Measurements from ENCODE around the gene RHOJ.

Gene RHOJ

GRCh38 chr14:63322472-63322871, 118.2 kb downstream of the RHOJ start:
- CTCF ChIA-PET: no interaction called here
- H3K27ac Mint-ChIP-seq: no peak overlapping the region
- H3K9me3 Mint-ChIP-seq: no peaks in the 10 kb centered on the region
- no peak overlapping the region for H3K4me3 Mint-ChIP-seq
- H3K27me3 Mint-ChIP-seq: no peaks in the 10 kb centered on the region
- DNase-seq: no peak
- H3K4me1 Mint-ChIP-seq: no peaks in the 10 kb centered on the region
- H3K36me3 Mint-ChIP-seq: no peaks in the 10 kb centered on the region

DNA sequence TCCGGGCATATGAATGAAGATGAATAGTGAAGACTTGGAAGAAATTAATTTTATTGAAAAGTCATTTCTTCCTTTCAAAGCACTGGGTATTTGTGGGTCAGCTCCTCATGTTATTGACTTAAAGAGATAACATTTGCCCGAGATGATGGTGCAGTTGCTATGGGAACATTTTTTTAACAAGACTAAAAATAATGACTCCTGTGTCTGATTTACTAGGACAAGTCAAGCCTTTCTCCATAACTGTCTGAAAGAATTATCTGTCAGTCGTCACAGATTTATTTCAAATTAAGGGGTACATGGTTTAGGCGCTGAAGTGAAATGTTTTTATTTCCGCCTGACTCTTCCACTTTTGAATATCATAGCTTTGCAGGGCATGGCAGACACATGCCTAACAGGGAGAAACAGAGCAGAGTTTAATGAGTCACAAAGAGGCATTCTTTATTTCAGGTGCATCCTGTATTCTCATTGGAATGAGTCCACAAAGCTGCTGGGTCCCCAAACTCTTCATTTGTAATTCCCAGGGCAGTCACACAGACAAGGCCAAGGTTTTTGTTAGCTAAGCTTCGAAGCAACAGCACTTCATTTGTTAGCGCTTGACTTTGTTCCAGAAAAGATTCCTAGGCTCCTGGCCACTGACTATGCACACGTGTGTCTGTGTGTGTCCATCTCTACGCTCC, 118.8 kb downstream of the RHOJ start:
- no peak overlapping the region for H3K27ac Mint-ChIP-seq
- H3K27me3 Mint-ChIP-seq: no peaks in the 10 kb centered on the region
- H3K4me1 Mint-ChIP-seq: no peaks in the 10 kb centered on the region
- no peak overlapping the region for H3K4me3 Mint-ChIP-seq
- no peak for DNase-seq
- CTCF ChIA-PET: no interaction called here
- H3K9me3 Mint-ChIP-seq: no peaks in the 10 kb centered on the region
- H3K36me3 Mint-ChIP-seq: no peaks in the 10 kb centered on the region

DNA sequence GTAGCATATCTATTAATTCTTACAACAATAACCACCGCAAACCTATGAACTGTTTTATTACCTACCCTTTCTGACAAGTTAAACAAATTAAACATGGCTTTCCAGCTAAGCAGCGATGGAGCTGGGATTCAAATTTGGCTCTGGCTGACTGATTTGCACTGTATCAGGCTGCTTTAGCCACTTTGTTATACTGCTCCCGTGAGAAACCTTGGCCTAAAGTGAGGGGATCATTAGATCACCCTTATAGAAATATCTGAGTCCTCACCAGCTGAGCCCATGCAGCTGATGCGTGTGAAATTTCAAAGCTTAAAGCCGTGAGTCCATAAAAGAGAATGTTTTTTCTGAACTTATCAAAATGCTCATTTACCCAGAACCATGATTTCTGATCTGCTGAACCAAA, 122.6 kb downstream of the RHOJ start:
- no peak overlapping the region for H3K27ac Mint-ChIP-seq
- H3K27me3 Mint-ChIP-seq: no peaks in the 10 kb centered on the region
- CTCF ChIA-PET: no interaction called here
- no peak overlapping the region for H3K4me3 Mint-ChIP-seq
- no peak for DNase-seq
- H3K9me3 Mint-ChIP-seq: no peaks in the 10 kb centered on the region
- no peaks in the 10 kb centered on the region for H3K36me3 Mint-ChIP-seq
- H3K4me1 Mint-ChIP-seq: no peaks in the 10 kb centered on the region

GRCh38 chr14:63328787-63329737, 124.8 kb downstream of the RHOJ start:
- H3K9me3 Mint-ChIP-seq: no peaks in the 10 kb centered on the region
- H3K36me3 Mint-ChIP-seq: no peaks in the 10 kb centered on the region
- no peak overlapping the region for H3K4me3 Mint-ChIP-seq
- no peak overlapping the region for H3K27ac Mint-ChIP-seq
- CTCF ChIA-PET: no interaction called here
- no peak for DNase-seq
- H3K4me1 Mint-ChIP-seq: no peaks in the 10 kb centered on the region
- peaks cover 5% of the 10 kb centered on the region for H3K27me3 Mint-ChIP-seq

GRCh38 chr14:63342371-63342770, 138.1 kb downstream of the RHOJ start:
- no peak for DNase-seq
- Mint-ChIP-seq H3K4me3 (no peak overlapping the region), H3K36me3 (no peaks in the 10 kb centered on the region), H3K27ac (no peak overlapping the region), H3K4me1 (no peaks in the 10 kb centered on the region), H3K27me3 (peaks cover 32% of the 10 kb centered on the region), H3K9me3 (no peaks in the 10 kb centered on the region)
- CTCF ChIA-PET: no interaction called here
